Activated CD8-positive, alpha-beta memory T cell treated with anti-CD3 and anti-CD28 coated beads, Interleukin-2, amount 50 U/mL, for 24 hours (primary cell): Measurements from ENCODE around the gene WIPF1.
A peak's percentile ranks its signal among the peaks of the same experiment; 100 is the strongest.

Experiments used
- DNase-seq: peaks from one replicate; pipeline ENCODE4 v3.0.0-alpha.2; 2020; ENCODE audit errors: extremely low read depth

Gene WIPF1

GRCh38 chr2:174597009-174597344 is 627 bp downstream of the WIPF1 start:
- DNase-seq: no peak

- no peak for DNase-seq
Observed at GRCh38 chr2:174595891-174596397, 1.7 kb downstream of the WIPF1 start.

- DNase-seq: no peak
Observed at GRCh38 chr2:174595116-174595809, 2.3 kb downstream of the WIPF1 start.

- DNase-seq: no peak
Observed at GRCh38 chr2:174594456-174594855, 3.1 kb downstream of the WIPF1 start.

GRCh38 chr2:174593574-174594203 is 3.9 kb downstream of the WIPF1 start:
- DNase-seq: peak; percentile 44

- no peak for DNase-seq
Observed at GRCh38 chr2:174593041-174593440, 4.6 kb downstream of the WIPF1 start.

GRCh38 chr2:174591740-174592139 is 5.9 kb downstream of the WIPF1 start:
- DNase-seq: no peak

GRCh38 chr2:174590928-174591648 is 6.5 kb downstream of the WIPF1 start:
- DNase-seq: no peak

GRCh38 chr2:174590346-174590745 is 7.3 kb downstream of the WIPF1 start:
- DNase-seq: no peak

- DNase-seq: no peak
Observed at GRCh38 chr2:174589334-174589733, 8.3 kb downstream of the WIPF1 start.

- no peak for DNase-seq
Observed at GRCh38 chr2:174588463-174588862, 9.1 kb downstream of the WIPF1 start.

- no peak for DNase-seq
Observed at GRCh38 chr2:174587579-174587978, 10.0 kb downstream of the WIPF1 start.

GRCh38 chr2:174586418-174587295 is 10.9 kb downstream of the WIPF1 start:
- no peak for DNase-seq

GRCh38 chr2:174585657-174586252 is 11.8 kb downstream of the WIPF1 start:
- no peak for DNase-seq

- no peak for DNase-seq
Observed at GRCh38 chr2:174585146-174585545, 12.5 kb downstream of the WIPF1 start.

- DNase-seq: no peak
Observed at GRCh38 chr2:174581491-174581890, 16.1 kb downstream of the WIPF1 start.

GRCh38 chr2:174580951-174581350 is 16.7 kb downstream of the WIPF1 start:
- DNase-seq: no peak

- DNase-seq: no peak
Observed at GRCh38 chr2:174577967-174578589, 19.5 kb downstream of the WIPF1 start.

- no peak for DNase-seq
Observed at GRCh38 chr2:174575124-174575776, 22.4 kb downstream of the WIPF1 start.

GRCh38 chr2:174574657-174575056 is 22.9 kb downstream of the WIPF1 start:
- no peak for DNase-seq
